GM18517 (cell line): ENCODE data around the gene OR10W1.

ENCODE experiments used
- ATAC-seq: cut with Tn5 transposase; IDR thresholded peaks from one replicate; pipeline ENCODE4 v1.9.1; 2021; ENCODE audit warnings: mild to moderate bottlenecking, moderate library complexity; ENCODE audit not compliant: unreplicated experiment

OR10W1 gene

GRCh38 chr11:58268142-58268541 is at the start of gene OR10W1:
OR10W1 (minus strand) TSS chr11:58268260; CDS start chr11:58267858, 402 bp downstream.
- ATAC-seq, result no peak

- ATAC-seq, result no peak
Measured at GRCh38 chr11:58316142-58316541, 48.1 kb upstream of the OR10W1 start.

GRCh38 chr11:58301576-58301975 is 33.5 kb upstream of the OR10W1 start:
- ATAC-seq, result no peak

GRCh38 chr11:58292017-58292416 is 24.0 kb upstream of the OR10W1 start:
- no peak for ATAC-seq

DNA sequence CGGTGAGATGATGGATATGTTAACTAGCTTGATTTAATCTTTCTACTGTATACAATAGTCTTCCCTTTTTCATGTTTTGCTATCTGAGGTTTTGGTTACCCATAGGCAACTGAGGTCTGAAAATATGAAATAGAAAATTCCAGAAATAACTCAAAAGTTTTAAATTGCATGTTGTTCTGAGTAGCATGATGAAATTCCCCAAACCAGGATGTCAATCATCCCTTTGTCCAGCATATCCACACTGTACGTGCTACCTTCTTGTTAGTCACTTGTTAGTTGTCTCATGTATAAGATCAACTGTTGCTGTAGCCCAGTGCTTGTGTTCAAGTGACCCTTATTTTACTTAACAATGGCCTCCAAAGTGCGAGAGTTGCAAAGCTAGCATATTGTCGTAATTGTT is 21.2 kb upstream of the OR10W1 start:
- no peak for ATAC-seq

DNA sequence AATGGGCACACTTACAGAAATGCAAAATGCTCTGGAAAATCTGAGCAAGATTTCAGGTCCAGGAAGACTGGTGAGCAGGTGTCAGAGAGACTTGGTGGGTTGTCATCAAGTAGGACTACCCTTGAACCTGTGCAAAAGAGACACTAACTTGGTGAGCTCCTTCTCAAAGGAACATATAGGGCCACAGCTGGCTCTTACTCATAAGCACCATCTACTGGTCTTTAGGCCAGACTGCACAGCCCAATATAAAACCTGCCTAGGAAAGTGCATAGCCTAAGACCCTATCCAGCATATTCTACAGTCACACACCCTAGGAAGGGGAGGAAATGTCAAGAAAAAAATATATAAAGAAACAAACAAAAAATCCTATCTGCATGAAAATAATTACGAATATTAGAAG is 18.2 kb upstream of the OR10W1 start:
- no peak for ATAC-seq

GRCh38 chr11:58285483-58286040 is 17.5 kb upstream of the OR10W1 start:
- no peak for ATAC-seq

DNA sequence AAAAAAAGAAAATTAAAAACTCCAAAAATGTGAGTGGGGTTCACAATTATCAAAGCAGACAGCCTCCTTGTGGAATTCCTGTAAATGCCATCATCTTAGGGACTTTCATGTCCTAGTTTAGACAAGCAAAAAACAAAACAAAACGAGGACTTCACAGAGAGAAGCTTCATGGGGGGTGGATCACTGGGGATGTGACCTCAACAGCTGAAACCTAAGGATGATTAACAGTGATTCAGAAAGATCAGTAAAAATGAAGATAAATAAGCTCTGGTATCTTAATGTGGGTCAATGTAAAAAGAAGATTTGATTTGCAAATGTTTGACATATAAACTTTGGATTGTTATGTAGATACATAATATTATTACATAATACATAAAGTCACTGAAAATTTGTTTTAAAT is 8.1 kb upstream of the OR10W1 start:
- ATAC-seq, result no peak

GRCh38 chr11:58275002-58275401 is 6.9 kb upstream of the OR10W1 start:
- no peak for ATAC-seq

- no peak for ATAC-seq
Measured at GRCh38 chr11:58259983-58260382, 8.1 kb downstream of the OR10W1 start.

DNA sequence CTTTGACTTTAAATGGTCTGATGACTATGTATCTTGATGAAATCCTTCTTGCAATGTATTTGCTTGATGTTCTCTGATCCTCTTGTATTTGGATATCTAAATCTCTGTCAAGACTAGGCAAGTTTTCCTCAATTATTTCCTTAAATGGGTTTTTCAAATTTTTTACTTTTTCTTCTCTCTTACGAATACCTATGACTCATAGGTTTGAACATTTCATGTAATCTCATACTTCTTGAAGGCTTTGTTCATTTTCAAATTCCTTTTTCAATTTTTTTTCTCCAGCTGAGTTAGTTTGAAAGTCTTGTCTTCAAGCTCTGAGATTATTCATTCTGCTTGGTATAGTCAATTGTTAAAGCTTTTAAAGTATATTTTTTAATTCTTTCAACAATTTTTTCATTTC is 13.1 kb downstream of the OR10W1 start:
- no peak for ATAC-seq

GRCh38 chr11:58243954-58244353 is 24.1 kb downstream of the OR10W1 start:
- no peak for ATAC-seq

DNA sequence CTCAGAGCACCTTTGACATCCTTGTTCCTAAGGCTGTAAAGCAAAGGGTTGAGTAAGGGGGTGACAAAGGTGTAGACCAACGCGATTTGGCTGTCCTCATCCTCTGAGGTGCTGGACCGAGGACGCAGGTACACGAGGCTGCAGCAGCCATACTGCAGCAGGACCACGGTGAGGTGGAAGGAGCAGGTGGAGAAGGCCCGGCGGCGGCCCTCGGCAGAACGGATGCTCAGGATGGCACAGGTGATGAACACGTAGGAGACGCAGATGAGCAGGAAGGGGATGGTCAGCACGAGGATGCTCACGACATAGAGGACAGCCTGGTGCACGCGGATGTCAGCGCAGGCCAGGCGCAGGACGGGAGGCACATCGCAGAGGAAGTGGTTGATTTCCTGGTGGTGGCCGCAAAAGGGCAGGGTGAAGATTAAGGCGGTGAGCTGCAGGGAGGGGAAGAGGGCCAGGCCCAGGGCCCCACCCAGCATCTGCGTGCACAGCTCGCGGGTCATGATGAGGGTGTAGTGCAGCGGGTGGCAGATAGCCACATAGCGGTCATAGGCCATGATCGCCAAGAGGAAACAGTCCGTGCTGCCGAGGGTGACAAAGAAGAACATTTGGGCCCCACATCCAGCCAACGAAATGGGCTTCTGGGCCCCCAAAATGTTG is 40.0 kb downstream of the OR10W1 start:
- ATAC-seq, result no peak

DNA sequence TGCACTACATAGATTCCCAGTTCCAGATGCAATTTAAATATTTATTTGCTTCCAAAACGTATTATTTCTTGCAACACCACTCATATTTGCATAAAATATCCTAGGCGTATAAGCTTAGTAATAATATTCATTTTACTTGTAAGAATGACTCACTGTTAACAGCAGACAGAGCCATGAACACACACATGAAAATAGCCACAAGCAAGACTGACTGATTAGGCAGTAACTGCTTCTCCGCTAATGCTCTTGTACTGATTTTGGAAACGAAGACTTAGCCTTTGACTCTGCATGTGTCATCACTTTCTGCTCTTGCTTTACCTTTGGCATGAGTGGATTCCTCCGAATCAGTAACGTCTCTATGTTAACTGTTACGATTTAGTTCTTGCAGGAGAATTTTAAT is 45.3 kb downstream of the OR10W1 start:
- no peak for ATAC-seq
